HepG2 (cell line): ENCODE data around the gene DRC7. TPM values are rescaled to one million over a fixed set of nuclear protein-coding genes. Genes with fewer than 3 reads are reported as not detected.

Source experiments
- AGO2 ChIP-seq: fragments of 200-400 bp; formaldehyde crosslinking; optimal IDR thresholded peaks from 2 replicates; pipeline ENCODE3; 2017; ENCODE audit warnings: mild to moderate bottlenecking, low read depth, low read length, moderate library complexity
- HBP1 ChIP-seq: IDR thresholded peaks from 2 replicates; pipeline ENCODE4 v1.6.1; 2016; ENCODE audit warnings: low read depth, control low read depth
- KAT8 ChIP-seq: IDR thresholded peaks from 2 replicates; pipeline ENCODE4 v1.6.1; 2016; ENCODE audit warnings: missing genetic modification reagents, missing compliant biosample characterization
- MYC ChIP-seq: sonication (generic); formaldehyde crosslinking; IDR thresholded peaks from 2 replicates; pipeline ENCODE4 v1.9.0; 2021; ENCODE audit warnings: missing genetic modification reagents, borderline replicate concordance
- ZBTB38 ChIP-seq: sonication (generic); formaldehyde crosslinking; IDR thresholded peaks from 2 replicates; pipeline ENCODE4 v1.5.1; 2020; ENCODE audit warnings: mild to moderate bottlenecking, missing genetic modification reagents
- ZFP90 ChIP-seq: sonication (generic); formaldehyde crosslinking; IDR thresholded peaks from 2 replicates; pipeline ENCODE4 v1.8.0; 2022; ENCODE audit warnings: missing genetic modification reagents, mild to moderate bottlenecking, inconsistent platforms, borderline replicate concordance
- ZNF136 ChIP-seq: sonication (generic); formaldehyde crosslinking; IDR thresholded peaks from 2 replicates; pipeline ENCODE4 v1.8.1; 2022; ENCODE audit warnings: low read depth, mild to moderate bottlenecking, moderate library complexity, missing genetic modification reagents
- ZNF225 ChIP-seq: sonication (generic); formaldehyde crosslinking; IDR thresholded peaks from 2 replicates; pipeline ENCODE4 v1.4.0; 2020; ENCODE audit warnings: mild to moderate bottlenecking, missing genetic modification reagents
- ZNF782 ChIP-seq: sonication (generic); formaldehyde crosslinking; IDR thresholded peaks from 2 replicates; pipeline ENCODE4 v1.4.0; 2020; ENCODE audit warnings: missing genetic modification reagents, mild to moderate bottlenecking, borderline replicate concordance
- polyA plus RNA-seq, 8 experiments: library from polyadenylated mRNA; depleted of rRNA in 3 of 8; stranded (reverse) in 7 of 8; unstranded in 1 of 8; fragments of >200 nt; fragmentation: Illumina TruSeq in 4 of 8; extraction: Trizol in 4 of 8; gene quantifications; 2 replicates each; pipeline versions ENCODE4 v1.2.1 to v1.2.3, GENCODE V29; 2011 to 2016; ENCODE audit warnings: low read depth in 4 of 8, missing spikeins in 1 of 8, mixed read lengths in 1 of 8; ENCODE audit not compliant: insufficient read depth in 1 of 8
- total RNA-seq, 5 experiments: library from RNA; depleted of rRNA; stranded (reverse); fragments of >200 nt; fragmentation: Illumina TruSeq; extraction: Trizol; gene quantifications; 2 replicates each; pipeline ENCODE4 v1.2.3, GENCODE V29; 2016; ENCODE audit warnings: low read depth in 1 of 5
- TF ChIP-seq, protein P1 (sequence below): sonication (generic); formaldehyde crosslinking; IDR thresholded peaks from 2 replicates; pipeline ENCODE4 v1.4.0; 2020; ENCODE audit warnings: missing genetic modification reagents, mild to moderate bottlenecking, borderline replicate concordance
- TF ChIP-seq, protein P2 (sequence below): sonication (generic); formaldehyde crosslinking; IDR thresholded peaks from 2 replicates; pipeline ENCODE4 v1.5.1; 2020; ENCODE audit warnings: mild to moderate bottlenecking, missing genetic modification reagents, moderate library complexity
- TF ChIP-seq, protein P3 (sequence below): sonication (generic); formaldehyde crosslinking; IDR thresholded peaks from 2 replicates; pipeline ENCODE4 v1.4.0; 2020; ENCODE audit warnings: low read depth, missing genetic modification reagents
- TF ChIP-seq, protein P4 (sequence below): sonication (generic); formaldehyde crosslinking; IDR thresholded peaks from 2 replicates; pipeline ENCODE4 v1.4.0; 2020; ENCODE audit warnings: mild to moderate bottlenecking, missing genetic modification reagents
- TF ChIP-seq, protein P5 (sequence below): sonication (generic); formaldehyde crosslinking; IDR thresholded peaks from 2 replicates; pipeline ENCODE4 v1.5.0; 2020; ENCODE audit warnings: missing genetic modification reagents

Gene DRC7
- total and polyA plus RNA-seq, 2 of the 13 experiments (the other 11 are each of a cell fraction or from before 2014, with no cell fraction given): 2.7 to 3.4 TPM

DNA sequence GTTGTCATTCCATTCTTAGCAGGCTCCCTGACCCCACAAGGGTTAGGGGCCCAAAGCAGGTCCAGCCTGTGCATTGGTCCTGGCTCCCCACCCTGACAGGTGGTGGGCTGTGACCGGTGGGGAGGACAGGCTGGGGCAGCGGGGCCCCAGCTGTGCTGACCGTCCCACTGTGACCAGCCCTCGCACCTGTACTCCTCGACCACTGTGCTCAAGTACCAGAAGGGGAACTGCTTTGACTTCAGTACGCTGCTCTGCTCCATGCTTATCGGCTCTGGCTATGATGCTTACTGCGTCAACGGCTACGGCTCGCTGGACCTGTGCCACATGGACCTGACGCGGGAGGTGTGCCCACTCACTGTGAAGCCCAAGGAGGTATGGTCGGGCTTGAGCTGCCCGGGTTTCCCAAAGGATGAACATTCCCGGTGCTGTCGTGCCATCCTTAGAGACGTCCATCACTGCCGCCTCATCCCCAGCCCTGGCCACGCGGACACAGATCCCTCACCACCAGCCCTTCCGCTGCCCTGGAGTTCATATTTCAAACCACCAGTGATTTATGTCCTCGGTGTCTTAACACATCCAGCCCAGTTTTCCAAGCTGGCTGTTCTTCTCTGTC is 7.3 kb downstream of the DRC7 start (continued):
- TF ChIP-seq, protein P1, sequence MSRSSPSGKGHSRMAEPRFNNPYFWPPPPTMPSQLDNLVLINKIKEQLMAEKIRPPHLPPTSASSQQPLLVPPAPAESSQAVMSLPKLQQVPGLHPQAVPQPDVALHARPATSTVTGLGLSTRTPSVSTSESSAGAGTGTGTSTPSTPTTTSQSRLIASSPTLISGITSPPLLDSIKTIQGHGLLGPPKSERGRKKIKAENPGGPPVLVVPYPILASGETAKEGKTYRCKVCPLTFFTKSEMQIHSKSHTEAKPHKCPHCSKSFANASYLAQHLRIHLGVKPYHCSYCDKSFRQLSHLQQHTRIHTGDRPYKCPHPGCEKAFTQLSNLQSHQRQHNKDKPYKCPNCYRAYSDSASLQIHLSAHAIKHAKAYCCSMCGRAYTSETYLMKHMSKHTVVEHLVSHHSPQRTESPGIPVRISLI (CRISPR knock-in tag): 0 out of 2 replicates have a peak, but pooled peaks have one; percentile 2
- peak; percentile 95 for TF ChIP-seq ZBTB38
- peak; percentile 52 for TF ChIP-seq AGO2
- TF ChIP-seq ZFP90 (CRISPR knock-in tag): peak; percentile 31; the same call in 1 of the 2 replicates
- TF ChIP-seq, protein P2, sequence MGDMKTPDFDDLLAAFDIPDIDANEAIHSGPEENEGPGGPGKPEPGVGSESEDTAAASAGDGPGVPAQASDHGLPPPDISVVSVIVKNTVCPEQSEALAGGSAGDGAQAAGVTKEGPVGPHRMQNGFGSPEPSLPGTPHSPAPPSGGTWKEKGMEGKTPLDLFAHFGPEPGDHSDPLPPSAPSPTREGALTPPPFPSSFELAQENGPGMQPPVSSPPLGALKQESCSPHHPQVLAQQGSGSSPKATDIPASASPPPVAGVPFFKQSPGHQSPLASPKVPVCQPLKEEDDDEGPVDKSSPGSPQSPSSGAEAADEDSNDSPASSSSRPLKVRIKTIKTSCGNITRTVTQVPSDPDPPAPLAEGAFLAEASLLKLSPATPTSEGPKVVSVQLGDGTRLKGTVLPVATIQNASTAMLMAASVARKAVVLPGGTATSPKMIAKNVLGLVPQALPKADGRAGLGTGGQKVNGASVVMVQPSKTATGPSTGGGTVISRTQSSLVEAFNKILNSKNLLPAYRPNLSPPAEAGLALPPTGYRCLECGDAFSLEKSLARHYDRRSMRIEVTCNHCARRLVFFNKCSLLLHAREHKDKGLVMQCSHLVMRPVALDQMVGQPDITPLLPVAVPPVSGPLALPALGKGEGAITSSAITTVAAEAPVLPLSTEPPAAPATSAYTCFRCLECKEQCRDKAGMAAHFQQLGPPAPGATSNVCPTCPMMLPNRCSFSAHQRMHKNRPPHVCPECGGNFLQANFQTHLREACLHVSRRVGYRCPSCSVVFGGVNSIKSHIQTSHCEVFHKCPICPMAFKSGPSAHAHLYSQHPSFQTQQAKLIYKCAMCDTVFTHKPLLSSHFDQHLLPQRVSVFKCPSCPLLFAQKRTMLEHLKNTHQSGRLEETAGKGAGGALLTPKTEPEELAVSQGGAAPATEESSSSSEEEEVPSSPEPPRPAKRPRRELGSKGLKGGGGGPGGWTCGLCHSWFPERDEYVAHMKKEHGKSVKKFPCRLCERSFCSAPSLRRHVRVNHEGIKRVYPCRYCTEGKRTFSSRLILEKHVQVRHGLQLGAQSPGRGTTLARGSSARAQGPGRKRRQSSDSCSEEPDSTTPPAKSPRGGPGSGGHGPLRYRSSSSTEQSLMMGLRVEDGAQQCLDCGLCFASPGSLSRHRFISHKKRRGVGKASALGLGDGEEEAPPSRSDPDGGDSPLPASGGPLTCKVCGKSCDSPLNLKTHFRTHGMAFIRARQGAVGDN (CRISPR knock-in tag): peak; percentile 70
- TF ChIP-seq, protein P3, sequence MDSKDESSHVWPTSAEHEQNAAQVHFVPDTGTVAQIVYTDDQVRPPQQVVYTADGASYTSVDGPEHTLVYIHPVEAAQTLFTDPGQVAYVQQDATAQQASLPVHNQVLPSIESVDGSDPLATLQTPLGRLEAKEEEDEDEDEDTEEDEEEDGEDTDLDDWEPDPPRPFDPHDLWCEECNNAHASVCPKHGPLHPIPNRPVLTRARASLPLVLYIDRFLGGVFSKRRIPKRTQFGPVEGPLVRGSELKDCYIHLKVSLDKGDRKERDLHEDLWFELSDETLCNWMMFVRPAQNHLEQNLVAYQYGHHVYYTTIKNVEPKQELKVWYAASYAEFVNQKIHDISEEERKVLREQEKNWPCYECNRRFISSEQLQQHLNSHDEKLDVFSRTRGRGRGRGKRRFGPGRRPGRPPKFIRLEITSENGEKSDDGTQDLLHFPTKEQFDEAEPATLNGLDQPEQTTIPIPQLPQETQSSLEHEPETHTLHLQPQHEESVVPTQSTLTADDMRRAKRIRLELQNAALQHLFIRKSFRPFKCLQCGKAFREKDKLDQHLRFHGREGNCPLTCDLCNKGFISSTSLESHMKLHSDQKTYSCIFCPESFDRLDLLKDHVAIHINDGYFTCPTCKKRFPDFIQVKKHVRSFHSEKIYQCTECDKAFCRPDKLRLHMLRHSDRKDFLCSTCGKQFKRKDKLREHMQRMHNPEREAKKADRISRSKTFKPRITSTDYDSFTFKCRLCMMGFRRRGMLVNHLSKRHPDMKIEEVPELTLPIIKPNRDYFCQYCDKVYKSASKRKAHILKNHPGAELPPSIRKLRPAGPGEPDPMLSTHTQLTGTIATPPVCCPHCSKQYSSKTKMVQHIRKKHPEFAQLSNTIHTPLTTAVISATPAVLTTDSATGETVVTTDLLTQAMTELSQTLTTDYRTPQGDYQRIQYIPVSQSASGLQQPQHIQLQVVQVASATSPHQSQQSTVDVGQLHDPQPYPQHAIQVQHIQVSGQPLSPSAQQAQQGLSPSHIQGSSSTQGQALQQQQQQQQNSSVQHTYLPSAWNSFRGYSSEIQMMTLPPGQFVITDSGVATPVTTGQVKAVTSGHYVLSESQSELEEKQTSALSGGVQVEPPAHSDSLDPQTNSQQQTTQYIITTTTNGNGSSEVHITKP: no peak
- TF ChIP-seq, protein P4, sequence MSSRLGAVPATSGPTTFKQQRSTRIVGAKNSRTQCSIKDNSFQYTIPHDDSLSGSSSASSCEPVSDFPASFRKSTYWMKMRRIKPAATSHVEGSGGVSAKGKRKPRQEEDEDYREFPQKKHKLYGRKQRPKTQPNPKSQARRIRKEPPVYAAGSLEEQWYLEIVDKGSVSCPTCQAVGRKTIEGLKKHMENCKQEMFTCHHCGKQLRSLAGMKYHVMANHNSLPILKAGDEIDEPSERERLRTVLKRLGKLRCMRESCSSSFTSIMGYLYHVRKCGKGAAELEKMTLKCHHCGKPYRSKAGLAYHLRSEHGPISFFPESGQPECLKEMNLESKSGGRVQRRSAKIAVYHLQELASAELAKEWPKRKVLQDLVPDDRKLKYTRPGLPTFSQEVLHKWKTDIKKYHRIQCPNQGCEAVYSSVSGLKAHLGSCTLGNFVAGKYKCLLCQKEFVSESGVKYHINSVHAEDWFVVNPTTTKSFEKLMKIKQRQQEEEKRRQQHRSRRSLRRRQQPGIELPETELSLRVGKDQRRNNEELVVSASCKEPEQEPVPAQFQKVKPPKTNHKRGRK (CRISPR knock-in tag): peak; percentile 43; the same call in 1 of the 2 replicates
- TF ChIP-seq, protein P5, sequence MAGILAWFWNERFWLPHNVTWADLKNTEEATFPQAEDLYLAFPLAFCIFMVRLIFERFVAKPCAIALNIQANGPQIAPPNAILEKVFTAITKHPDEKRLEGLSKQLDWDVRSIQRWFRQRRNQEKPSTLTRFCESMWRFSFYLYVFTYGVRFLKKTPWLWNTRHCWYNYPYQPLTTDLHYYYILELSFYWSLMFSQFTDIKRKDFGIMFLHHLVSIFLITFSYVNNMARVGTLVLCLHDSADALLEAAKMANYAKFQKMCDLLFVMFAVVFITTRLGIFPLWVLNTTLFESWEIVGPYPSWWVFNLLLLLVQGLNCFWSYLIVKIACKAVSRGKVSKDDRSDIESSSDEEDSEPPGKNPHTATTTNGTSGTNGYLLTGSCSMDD (CRISPR knock-in tag): no peak
- TF ChIP-seq ZNF225 (CRISPR knock-in tag): peak; percentile 37; the same call in 1 of the 2 replicates
- TF ChIP-seq ZNF136 (CRISPR knock-in tag): 0 out of 2 replicates have a peak, but pooled peaks have one; percentile 59
- peak; percentile 40; the same call in 1 of the 2 replicates for TF ChIP-seq MYC (CRISPR knock-in tag)
- no peak for TF ChIP-seq ZNF782 (CRISPR knock-in tag)
- 0 out of 2 replicates have a peak, but pooled peaks have one; percentile 49 for TF ChIP-seq HBP1 (CRISPR knock-in tag)
- TF ChIP-seq KAT8 (CRISPR knock-in tag): no peak
